ENCODE results near the gene CCND2. TPM values are rescaled to one million over a fixed set of nuclear protein-coding genes. Genes with fewer than 3 reads are reported as not detected.
"Not testable (repeated sequence)": the region's sequence is repeated elsewhere in the genome, so short reads cannot be mapped to it uniquely, and the experiment has no call there.

Gene CCND2
- total RNA-seq, 1 donor from 2014 or later, result 98.0 TPM

- peaks cover 8% of the 10 kb centered on the region for H3K27me3 Mint-ChIP-seq (ENCODE audit: unreplicated experiment)
- H3K9me3 Mint-ChIP-seq (ENCODE audit: unreplicated experiment), result peaks cover 7% of the 10 kb centered on the region
- no peak overlapping the region for H3K27ac Mint-ChIP-seq (ENCODE audit: unreplicated experiment)
- H3K4me1 Mint-ChIP-seq (ENCODE audit: low read depth, unreplicated experiment), result peaks cover 13% of the 10 kb centered on the region
- TF ChIP-seq CTCF (IDR thresholded peaks at IDR 0.05; ENCODE audit: partially characterized antibody, unreplicated experiment), result no peak
- peaks cover 34% of the 10 kb centered on the region for H3K36me3 Mint-ChIP-seq (ENCODE audit: unreplicated experiment)
- H3K4me3 Mint-ChIP-seq (ENCODE audit: unreplicated experiment), result no peak overlapping the region
- DNase-seq, result no peak
These were observed 32.6 kb upstream of the CCND2 start for GRCh38 chr12:4240981-4241380.

GRCh38 chr12:4241592-4241991 lies 32.0 kb upstream of the CCND2 start:
- Mint-ChIP-seq H3K4me1 (ENCODE audit: low read depth, unreplicated experiment) (peaks cover 14% of the 10 kb centered on the region), H3K9me3 (ENCODE audit: unreplicated experiment) (peaks cover 7% of the 10 kb centered on the region), H3K27me3 (ENCODE audit: unreplicated experiment) (peaks cover 8% of the 10 kb centered on the region), H3K27ac (ENCODE audit: unreplicated experiment) (no peak overlapping the region), H3K4me3 (ENCODE audit: unreplicated experiment) (no peak overlapping the region), H3K36me3 (ENCODE audit: unreplicated experiment) (peaks cover 34% of the 10 kb centered on the region)
- DNase-seq, result no peak
- TF ChIP-seq CTCF (IDR thresholded peaks at IDR 0.05; ENCODE audit: partially characterized antibody, unreplicated experiment), result no peak

- H3K27ac Mint-ChIP-seq (ENCODE audit: unreplicated experiment), result no peak overlapping the region
- peaks cover 6% of the 10 kb centered on the region for H3K27me3 Mint-ChIP-seq (ENCODE audit: unreplicated experiment)
- peaks cover 17% of the 10 kb centered on the region for H3K4me1 Mint-ChIP-seq (ENCODE audit: low read depth, unreplicated experiment)
- peaks cover 28% of the 10 kb centered on the region for H3K36me3 Mint-ChIP-seq (ENCODE audit: unreplicated experiment)
- TF ChIP-seq CTCF (IDR thresholded peaks at IDR 0.05; ENCODE audit: partially characterized antibody, unreplicated experiment), result no peak
- no peak overlapping the region for H3K4me3 Mint-ChIP-seq (ENCODE audit: unreplicated experiment)
- DNase-seq, result no peak
- H3K9me3 Mint-ChIP-seq (ENCODE audit: unreplicated experiment), result peaks cover 7% of the 10 kb centered on the region
These were observed 31.0 kb upstream of the CCND2 start for GRCh38 chr12:4242595-4242994.

- H3K27ac Mint-ChIP-seq (ENCODE audit: unreplicated experiment), result no peak overlapping the region
- no peak overlapping the region for H3K4me3 Mint-ChIP-seq (ENCODE audit: unreplicated experiment)
- peaks cover 6% of the 10 kb centered on the region for H3K27me3 Mint-ChIP-seq (ENCODE audit: unreplicated experiment)
- no peak for DNase-seq
- no peak for TF ChIP-seq CTCF (IDR thresholded peaks at IDR 0.05; ENCODE audit: partially characterized antibody, unreplicated experiment)
- H3K9me3 Mint-ChIP-seq (ENCODE audit: unreplicated experiment), result peaks cover 7% of the 10 kb centered on the region
- H3K36me3 Mint-ChIP-seq (ENCODE audit: unreplicated experiment), result peaks cover 27% of the 10 kb centered on the region
- H3K4me1 Mint-ChIP-seq (ENCODE audit: low read depth, unreplicated experiment), result peaks cover 22% of the 10 kb centered on the region
These were observed 30.5 kb upstream of the CCND2 start for GRCh38 chr12:4243091-4243490.

GRCh38 chr12:4243491-4244100 lies 30.0 kb upstream of the CCND2 start:
- H3K27ac Mint-ChIP-seq (ENCODE audit: unreplicated experiment); DNase-seq: not testable (repeated sequence)

More at GRCh38 chr12:4243491-4244100, 30.0 kb upstream of the CCND2 start:
- peaks cover 24% of the 10 kb centered on the region for H3K4me1 Mint-ChIP-seq (ENCODE audit: low read depth, unreplicated experiment)
- H3K36me3 Mint-ChIP-seq (ENCODE audit: unreplicated experiment), result peaks cover 22% of the 10 kb centered on the region
- not testable (repeated sequence) for H3K27me3 Mint-ChIP-seq (ENCODE audit: unreplicated experiment); H3K4me3 Mint-ChIP-seq (ENCODE audit: unreplicated experiment); H3K9me3 Mint-ChIP-seq (ENCODE audit: unreplicated experiment)
